ENCODE data around the gene WDR77.

Gene WDR77

GRCh38 chr1:111448918-111449702 is at the start of gene WDR77, which contains the start of gene ATP5PB:
WDR77 (minus strand) TSS chr1:111449256; CDS start chr1:111449169, 87 bp downstream.
ATP5PB (plus strand) TSS chr1:111449464; CDS start chr1:111449542, 78 bp downstream.
- DNase-seq = peak; percentile 96 to 97

GRCh38 chr1:111497592-111497991 is 48.5 kb upstream of the WDR77 start:
- no peak for DNase-seq

- no peak for DNase-seq
Measured at GRCh38 chr1:111496398-111496797, 47.3 kb upstream of the WDR77 start.

- no peak for DNase-seq
Measured at GRCh38 chr1:111491070-111491469, 42.0 kb upstream of the WDR77 start.

- DNase-seq = no peak
Measured at GRCh38 chr1:111490220-111490619, 41.2 kb upstream of the WDR77 start.

GRCh38 chr1:111489604-111490003 is 40.5 kb upstream of the WDR77 start:
- no peak for DNase-seq

GRCh38 chr1:111488669-111489068 is 39.6 kb upstream of the WDR77 start:
- no peak for DNase-seq

GRCh38 chr1:111487133-111487532 is 38.1 kb upstream of the WDR77 start:
- DNase-seq = no peak

GRCh38 chr1:111486431-111486830 is 37.4 kb upstream of the WDR77 start:
- DNase-seq = no peak

GRCh38 chr1:111484391-111485026 is 35.5 kb upstream of the WDR77 start:
- DNase-seq = no peak

- DNase-seq = no peak
Measured at GRCh38 chr1:111483876-111484275, 34.8 kb upstream of the WDR77 start.

GRCh38 chr1:111483166-111483565 is 34.1 kb upstream of the WDR77 start:
- no peak for DNase-seq

GRCh38 chr1:111481387-111482221 is 32.5 kb upstream of the WDR77 start:
- peak; percentile 66 to 70 for DNase-seq

GRCh38 chr1:111480674-111481073 is 31.6 kb upstream of the WDR77 start:
- DNase-seq = no peak

GRCh38 chr1:111476761-111477309 is 27.8 kb upstream of the WDR77 start:
- peak; percentile 34 to 62 for DNase-seq

GRCh38 chr1:111476214-111476613 is 27.2 kb upstream of the WDR77 start:
- no peak for DNase-seq

GRCh38 chr1:111475701-111476100 is 26.6 kb upstream of the WDR77 start:
- peak; percentile 9 to 28 for DNase-seq

GRCh38 chr1:111474521-111474920 is 25.5 kb upstream of the WDR77 start:
- DNase-seq = no peak

GRCh38 chr1:111474106-111474505 is 25.1 kb upstream of the WDR77 start:
- no peak for DNase-seq

GRCh38 chr1:111471538-111471937 is 22.5 kb upstream of the WDR77 start:
- DNase-seq = no peak

- peak; percentile 83 to 87 for DNase-seq
Measured at GRCh38 chr1:111471012-111471411, 22.0 kb upstream of the WDR77 start.

GRCh38 chr1:111470596-111470995 is 21.5 kb upstream of the WDR77 start:
- peak in 1 of 2 donors; percentile 19 for DNase-seq

- no peak for DNase-seq
Measured at GRCh38 chr1:111469539-111469938, 20.5 kb upstream of the WDR77 start.
